Subcutaneous adipose tissue (tissue), 4 donors: ENCODE data around the gene SEC16B. TPM values are rescaled to one million over a fixed set of nuclear protein-coding genes. Genes with fewer than 3 reads are reported as not detected.

Experiments
- total RNA-seq, 4 donors: library from RNA; depleted of rRNA; stranded (reverse); fragments of >200 nt; gene quantifications; one replicate each; pipeline ENCODE4 v1.1.0, GENCODE V29; 2016
- TF ChIP-seq, protein P1 (sequence below): fragments of 450-650 bp; IDR thresholded peaks from one replicate; pipeline ENCODE4 v1.5.1; 2016; ENCODE audit warnings: low read depth, mild to moderate bottlenecking, control low read depth, antibody characterized with exemption, moderate library complexity

The SEC16B gene
- total RNA-seq, 4 donors from 2014 or later: 2.9 to 8.5 (median 4.5) TPM

DNA sequence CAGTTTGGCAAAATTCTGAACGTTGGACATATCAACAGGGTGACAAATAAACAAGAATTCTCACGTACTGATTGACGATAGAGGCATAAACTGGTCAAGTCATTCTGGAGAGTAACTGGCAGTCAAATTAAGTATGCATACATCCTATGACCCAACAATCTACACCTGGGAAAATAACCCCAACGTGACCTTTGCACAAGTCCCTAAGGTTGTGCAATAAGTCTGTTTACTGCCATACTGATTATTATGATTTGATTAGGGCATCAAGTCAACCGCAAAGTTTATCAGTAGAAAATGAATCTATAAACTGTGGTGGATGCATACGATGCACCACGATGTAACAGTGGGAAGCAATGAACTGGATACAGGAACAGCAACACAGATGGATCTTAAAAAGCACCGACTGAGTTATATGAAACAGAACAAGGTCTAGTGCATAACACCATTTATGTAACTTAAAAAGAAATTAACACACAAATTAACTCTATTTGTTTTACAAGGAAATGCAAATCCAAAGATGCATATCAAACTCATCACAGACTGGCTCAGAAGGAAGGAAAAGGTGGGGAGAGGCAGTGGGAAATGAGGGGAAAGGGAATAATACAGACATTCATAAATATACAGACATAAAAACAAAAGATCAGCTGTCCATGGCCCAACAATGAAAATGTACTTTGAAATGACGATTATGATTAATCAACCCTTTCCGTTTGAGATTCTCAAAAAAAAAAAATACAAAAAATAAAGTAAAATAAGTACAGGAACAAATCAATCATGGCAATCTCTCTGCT is 41.0 kb upstream of the SEC16B start:
- TF ChIP-seq, protein P1, sequence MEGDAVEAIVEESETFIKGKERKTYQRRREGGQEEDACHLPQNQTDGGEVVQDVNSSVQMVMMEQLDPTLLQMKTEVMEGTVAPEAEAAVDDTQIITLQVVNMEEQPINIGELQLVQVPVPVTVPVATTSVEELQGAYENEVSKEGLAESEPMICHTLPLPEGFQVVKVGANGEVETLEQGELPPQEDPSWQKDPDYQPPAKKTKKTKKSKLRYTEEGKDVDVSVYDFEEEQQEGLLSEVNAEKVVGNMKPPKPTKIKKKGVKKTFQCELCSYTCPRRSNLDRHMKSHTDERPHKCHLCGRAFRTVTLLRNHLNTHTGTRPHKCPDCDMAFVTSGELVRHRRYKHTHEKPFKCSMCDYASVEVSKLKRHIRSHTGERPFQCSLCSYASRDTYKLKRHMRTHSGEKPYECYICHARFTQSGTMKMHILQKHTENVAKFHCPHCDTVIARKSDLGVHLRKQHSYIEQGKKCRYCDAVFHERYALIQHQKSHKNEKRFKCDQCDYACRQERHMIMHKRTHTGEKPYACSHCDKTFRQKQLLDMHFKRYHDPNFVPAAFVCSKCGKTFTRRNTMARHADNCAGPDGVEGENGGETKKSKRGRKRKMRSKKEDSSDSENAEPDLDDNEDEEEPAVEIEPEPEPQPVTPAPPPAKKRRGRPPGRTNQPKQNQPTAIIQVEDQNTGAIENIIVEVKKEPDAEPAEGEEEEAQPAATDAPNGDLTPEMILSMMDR: no peak

DNA sequence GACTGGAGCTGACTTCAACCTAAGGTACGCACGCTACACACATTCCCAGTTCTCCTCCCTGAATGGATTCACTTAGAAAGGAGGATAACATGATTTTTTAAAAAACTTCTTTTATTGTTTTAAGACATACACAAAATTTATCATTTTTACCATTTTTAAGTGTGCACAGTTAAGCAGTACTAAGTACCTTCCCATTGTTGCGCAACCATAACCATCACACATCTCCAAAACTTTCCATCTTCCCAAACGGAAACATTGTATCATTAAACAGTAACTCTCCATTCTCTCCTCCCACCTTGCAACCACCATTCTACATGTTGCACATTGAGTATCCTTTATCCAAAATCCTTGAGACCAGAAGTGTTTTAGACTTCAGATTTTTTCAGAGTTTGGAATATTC is 36.2 kb upstream of the SEC16B start:
- TF ChIP-seq, protein P1: no peak

DNA sequence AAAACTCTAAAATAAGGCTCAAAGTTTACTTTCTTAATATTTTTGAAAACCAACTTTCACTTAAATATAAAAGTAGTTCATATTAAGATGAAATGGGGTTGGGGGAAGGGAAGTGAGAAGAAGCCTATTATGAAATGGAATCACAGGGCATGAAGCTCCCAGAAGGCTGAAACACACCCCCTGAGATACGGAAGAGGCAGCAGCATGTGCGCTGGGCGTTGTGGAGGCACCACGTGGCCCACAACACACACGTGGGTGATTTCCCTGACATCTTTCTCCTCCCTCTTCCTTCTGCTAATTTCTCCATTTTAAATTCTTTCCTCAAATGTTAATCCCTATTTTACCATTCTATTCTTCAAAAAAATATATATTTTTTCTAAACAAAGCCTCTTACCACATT is 35.6 kb upstream of the SEC16B start:
- TF ChIP-seq, protein P1: no peak

DNA sequence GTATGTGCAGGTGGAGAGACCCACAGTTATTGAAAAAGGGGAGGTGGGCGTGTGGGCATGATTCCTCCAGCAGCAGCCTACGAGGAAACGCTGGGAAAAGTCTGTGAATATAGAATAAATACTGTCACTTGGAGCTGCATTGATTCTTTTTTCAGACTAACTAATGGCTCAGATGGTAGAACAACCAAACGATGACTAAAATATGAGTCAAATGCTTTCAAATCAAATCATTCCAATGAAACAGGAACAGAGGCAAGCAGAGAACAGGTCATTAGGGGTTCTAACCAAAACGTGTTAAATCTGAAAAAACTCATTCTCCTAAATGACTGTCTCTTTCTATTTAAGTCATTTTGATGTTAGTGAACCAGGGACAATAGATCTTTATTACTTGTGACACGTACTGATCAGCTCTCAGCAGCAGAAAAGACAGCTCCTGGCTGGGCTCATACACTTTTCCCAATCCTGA is 35.1 kb upstream of the SEC16B start:
- TF ChIP-seq, protein P1: no peak

DNA sequence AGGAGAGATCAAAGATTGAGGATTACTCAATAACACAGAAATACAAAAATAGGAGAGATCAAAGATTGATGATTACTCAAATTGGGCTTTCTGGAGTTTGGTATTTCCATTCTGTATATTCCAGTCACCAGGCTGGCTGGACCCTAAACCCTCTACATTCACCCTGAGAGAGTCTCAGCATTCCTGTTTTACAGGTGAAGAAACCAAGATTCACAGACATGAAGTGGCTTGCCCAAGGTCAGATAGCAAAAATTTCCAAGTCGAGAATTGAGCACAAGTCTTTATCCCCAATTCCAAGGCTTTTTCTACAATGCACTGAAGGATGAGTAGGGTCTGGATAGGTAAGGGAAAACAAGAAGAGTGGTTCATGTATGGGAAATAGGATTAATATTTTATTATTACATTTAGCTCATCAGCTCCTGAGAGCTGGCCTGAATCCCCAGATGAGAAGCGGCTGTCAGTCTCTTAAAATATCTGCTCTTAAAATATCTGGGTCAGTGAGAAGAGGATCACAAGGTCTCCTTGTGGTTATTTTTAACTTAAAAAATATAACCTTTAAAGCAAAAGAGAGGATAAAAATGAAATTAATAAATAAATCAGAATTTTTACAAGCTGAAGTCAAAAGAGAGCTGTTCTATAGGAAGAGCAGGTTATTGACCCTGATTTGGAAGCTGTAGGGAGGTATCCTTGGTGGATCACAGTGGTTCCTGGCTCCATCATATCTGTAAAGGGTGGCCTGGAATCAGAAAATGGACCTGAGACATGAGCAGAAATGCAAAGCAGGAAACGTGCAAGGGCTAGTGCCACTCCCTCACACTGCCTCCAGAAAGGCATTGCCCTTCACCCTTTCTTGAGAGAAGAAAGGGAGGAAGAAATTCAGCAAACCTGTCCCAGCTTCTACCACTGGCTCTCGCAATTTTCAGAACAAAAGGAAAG is 29.1 kb upstream of the SEC16B start:
- TF ChIP-seq, protein P1: no peak

DNA sequence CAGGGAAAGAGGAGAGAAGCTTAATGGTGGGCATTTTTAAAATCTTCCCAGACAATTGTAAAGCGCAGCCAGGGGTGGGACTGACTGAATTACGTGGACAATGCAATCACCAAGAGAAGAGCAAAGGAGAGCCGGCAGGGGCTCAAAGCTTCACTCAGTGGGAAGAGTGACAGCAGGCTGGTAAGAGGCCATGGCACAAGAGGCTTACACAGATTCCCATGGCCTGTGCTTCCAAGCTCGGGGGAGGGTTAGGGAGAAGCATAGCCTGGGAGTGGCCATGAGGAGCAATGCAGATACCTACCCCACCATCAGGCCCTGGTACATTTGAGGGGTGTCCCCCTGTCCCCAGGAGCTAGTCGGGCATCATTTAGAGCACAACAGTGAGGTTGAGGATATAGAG is 27.1 kb upstream of the SEC16B start:
- TF ChIP-seq, protein P1: no peak

DNA sequence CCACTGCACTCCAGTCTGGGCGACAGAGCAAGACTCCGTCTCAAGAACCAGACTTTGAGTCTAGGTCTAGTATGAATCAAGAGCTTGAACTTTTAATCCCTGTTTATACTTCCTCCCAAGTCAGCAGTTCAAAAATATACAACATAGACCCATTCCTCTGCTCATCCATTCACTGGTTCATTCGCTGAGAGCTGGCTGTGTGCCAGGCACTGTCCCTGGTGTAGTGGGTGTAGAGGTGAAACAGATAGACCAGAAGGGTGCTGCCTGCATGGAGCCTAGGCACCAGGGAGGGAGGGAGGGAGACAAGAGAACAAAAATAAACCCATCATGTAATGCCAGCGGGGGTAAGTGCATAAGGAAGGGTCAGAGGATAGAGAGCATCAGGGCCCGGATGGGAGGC is 25.5 kb upstream of the SEC16B start:
- TF ChIP-seq, protein P1: no peak
